Psoas muscle (tissue), 8 donors: ENCODE results near the gene ZNF841. TPM values are rescaled to one million over a fixed set of nuclear protein-coding genes. Genes with fewer than 3 reads are reported as not detected.
"Not testable (repeated sequence)": the region's sequence is repeated elsewhere in the genome, so short reads cannot be mapped to it uniquely, and the experiment has no call there.

Experiments used
- ATAC-seq, 4 donors: fragments of 200-7000 bp; cut with Tn5 transposase; one replicate each; pipeline ENCODE4 v1.9.1; 2020; ENCODE audit warnings: moderate library complexity in 3 of 4, mild to moderate bottlenecking in 2 of 4
- DNase-seq, 2 donors: peaks; one replicate each; pipeline ENCODE4 v3.0.0-alpha.2; 2020
- H3K27ac ChIP-seq: fragments of 200-600 bp; one replicate; pipeline ENCODE4 v1.8.0; 2022
- H3K27me3 ChIP-seq, 3 donors: fragments of 200-600 bp in 1 of 3; one replicate each; pipeline versions ENCODE4 v1.6.1 to v1.8.0; 2013 to 2022; ENCODE audit warnings: low read length in 2 of 3, mild to moderate bottlenecking in 2 of 3, moderate library complexity in 1 of 3; ENCODE audit not compliant: insufficient read depth in 3 of 3
- H3K36me3 ChIP-seq, 2 donors: fragments of 200-600 bp in 1 of 2; one replicate each; pipeline versions ENCODE4 v1.6.1 to v1.8.0; 2013 to 2022; ENCODE audit warnings: low read depth in 1 of 2, mild to moderate bottlenecking in 1 of 2, moderate library complexity in 1 of 2; ENCODE audit not compliant: insufficient read depth in 1 of 2
- H3K4me1 ChIP-seq: fragments of 200-600 bp; one replicate; pipeline ENCODE4 v1.8.0; 2022
- H3K4me3 ChIP-seq: fragments of 200-600 bp; one replicate; pipeline ENCODE4 v1.8.0; 2022; ENCODE audit warnings: mild to moderate bottlenecking
- H3K9me3 ChIP-seq: fragments of 200-600 bp; one replicate; pipeline ENCODE4 v1.8.0; 2022
- CTCF ChIP-seq: fragments of 200-600 bp; IDR thresholded peaks from one replicate; pipeline ENCODE4 v1.8.0; 2022; ENCODE audit warnings: antibody characterized with exemption
- WGBS, 3 donors: extraction: QIAGEN DNeasy Blood & Tissue Kit; methylation state at CpG; one replicate each; pipeline versions ENCODE4 v1.1.6 to v1.1.7; 2013; 5-methylcytosine and 5-hydroxymethylcytosine counted together
- intact Hi-C, 2 donors: fragments of 100-400 bp; cut with DNase I; formaldehyde crosslinking; loops; one replicate each; pipeline versions ENCODE4 v1.11.0 to v1.14.2; 2022
- polyA plus RNA-seq, 3 donors: library from polyadenylated mRNA; stranded (reverse); fragments of 200-250 nt; gene quantifications; one replicate each; pipeline ENCODE4 v1.2.3, GENCODE V29; 2013
- total RNA-seq, 4 donors: library from RNA; stranded (reverse); fragmentation: NEBNext Ultra II Directional in 2 of 4; extraction: Animal tissue kit (Norgen Biotek cat#: 25700) in 2 of 4; gene quantifications; one replicate each; pipeline versions ENCODE4 v1.2.1 to v1.2.4, GENCODE V29; 2021 to 2023
- donor health status: healthy with polysubstance abuse.
- donor health status: DM: no; HTN: no; CAD: no; lungs with moderate emphysema.
- donor health status: Bipolar disorder and iron deficiency.
- donor health status: healthy.
- donor health status: DM: yes; HTN: yes; CAD: no.
- donor health status: DM: no; HTN: no; CAD: no.
- donor health status: DM: no; HTN: no; CAD: no.
- donor health status: DM: yes; HTN: yes; CAD: no.

Gene ZNF841
- total and polyA plus RNA-seq, 7 donors, result 1.2 to 4.4 (median 3.1) TPM

- intact Hi-C loops, result loop anchor here (2.0 to 5.0 kb wide), 3 partner anchors 19 to 41 kb away; partner anchors contain the start of genes ZNF432 (in 2 of the 2), ZNF350 (in 1 of the 2) and ZNF615 (in 1 of the 2)
- peak within 1 kb of the TSS; percentile 96 for H3K27ac ChIP-seq
- no peaks in the 10 kb centered on the region for H3K27me3 ChIP-seq
- WGBS, 3 donors, result 0% methylated on average over 53 of the region's 53 CpGs
- H3K9me3 ChIP-seq, result peaks cover 69% of the 10 kb centered on the region
- peak within 1 kb of the TSS; percentile 92 for H3K4me3 ChIP-seq
- H3K4me1 ChIP-seq, result peaks cover 5% of the 10 kb centered on the region
- TF ChIP-seq CTCF, result no peak
- peaks cover 13 to 39% of the 10 kb centered on the region in 2 donors for H3K36me3 ChIP-seq
- ATAC-seq, result peak; percentile 98
- DNase-seq, result peak; percentile 88 to 94
Observed at GRCh38 chr19:52028027-52028779, 67.4 kb downstream of the ZNF841 start, which contains the start of gene ZNF614. Gene ZNF614, minus strand, starts transcription at chr19:52028379. Its CDS starts 2,634 bp downstream, at chr19:52025745.

- H3K27ac ChIP-seq, H3K27me3 ChIP-seq, ATAC-seq, DNase-seq, H3K4me1 ChIP-seq, H3K4me3 ChIP-seq: not testable (repeated sequence)
- WGBS, 3 donors, result 86 to 93% (median 91%) methylated on average over 15 of the region's 15 CpGs
- Histone ChIP-seq H3K36me3 (peaks cover 16 to 54% of the 10 kb centered on the region in 2 donors), H3K9me3 (peaks cover 61% of the 10 kb centered on the region)
- intact Hi-C loops, result loop anchor here in 1 of 2 donors (5.0 kb wide), 1 partner anchor 39 kb away; the partner anchor contains the start of gene ZNF350
Observed at GRCh38 chr19:52026255-52026990, 69.1 kb downstream of the ZNF841 start.

- ATAC-seq, intact Hi-C loops, H3K27ac ChIP-seq, H3K4me3 ChIP-seq, H3K27me3 ChIP-seq, H3K4me1 ChIP-seq, DNase-seq: not testable (repeated sequence)
- Histone ChIP-seq H3K9me3 (peaks cover 59% of the 10 kb centered on the region), H3K36me3 (peaks cover 29 to 74% of the 10 kb centered on the region in 2 donors)
- WGBS, 3 donors, result 94 to 99% (median 98%) methylated on average over 4 of the region's 4 CpGs
Observed at GRCh38 chr19:52024478-52024877, 71.1 kb downstream of the ZNF841 start.

- ATAC-seq (no peak), DNase-seq (peak in 1 of 2 donors; percentile 47)
- H3K36me3 ChIP-seq, result peaks cover 40 to 96% of the 10 kb centered on the region in 2 donors
- WGBS, 3 donors, result 97 to 98% (median 98%) methylated on average over 15 of the region's 15 CpGs
- TF ChIP-seq CTCF, result no peak
- no peak overlapping the region for H3K27ac ChIP-seq
- H3K4me3 ChIP-seq, result no peak overlapping the region
- H3K9me3 ChIP-seq, result peaks cover 77% of the 10 kb centered on the region
- intact Hi-C loops, result no loop called here
- peaks cover 1% of the 10 kb centered on the region for H3K4me1 ChIP-seq
- no peaks in the 10 kb centered on the region for H3K27me3 ChIP-seq
Observed at GRCh38 chr19:52022193-52022592, 73.4 kb downstream of the ZNF841 start.

GRCh38 chr19:52020506-52020905 is 75.1 kb downstream of the ZNF841 start:
- H3K4me3 ChIP-seq, result no peak overlapping the region
- ATAC-seq, result no peak
- intact Hi-C loops, result no loop called here
- DNase-seq, result no peak
- no peak overlapping the region for H3K27ac ChIP-seq
- H3K27me3 ChIP-seq, result no peaks in the 10 kb centered on the region
- WGBS, 3 donors, result 96 to 98% (median 97%) methylated on average over 4 of the region's 4 CpGs
- no peaks in the 10 kb centered on the region for H3K4me1 ChIP-seq
- H3K36me3 ChIP-seq, result peaks cover 57 to 100% of the 10 kb centered on the region in 2 donors
- peaks cover 82% of the 10 kb centered on the region for H3K9me3 ChIP-seq
- no peak for TF ChIP-seq CTCF

Other genes with a start within 250 kb of the ZNF841 start
- 1 to 10 TPM; 3.9 to 9.1 (median 5.3) TPM for gene ZNF577, start 207.8 kb downstream of the ZNF841 start, total RNA-seq
- 10 to 100 TPM in 1 of 3 donors, 1 to 10 TPM in 2; 3.1 to 10.4 (median 5.1) TPM for gene ZNF577, start 207.8 kb downstream of the ZNF841 start, polyA plus RNA-seq
- gene ZNF649, start 190.7 kb downstream of the ZNF841 start, total RNA-seq, result 1 to 10 TPM; 4.2 to 6.0 (median 4.9) TPM
- gene ZNF649, start 190.7 kb downstream of the ZNF841 start, polyA plus RNA-seq, result 1 to 10 TPM; 2.9 to 6.0 (median 3.6) TPM
- 1 to 10 TPM; 1.7 to 3.6 (median 2.3) TPM for gene ZNF613, start 168.3 kb downstream of the ZNF841 start, total RNA-seq
- 1 to 10 TPM; 1.7 to 4.5 (median 2.3) TPM for gene ZNF613, start 168.3 kb downstream of the ZNF841 start, polyA plus RNA-seq
- gene ZNF350, start 108.9 kb downstream of the ZNF841 start, total RNA-seq, result 1 to 10 TPM; 2.9 to 7.2 (median 4.9) TPM
- gene ZNF350, start 108.9 kb downstream of the ZNF841 start, polyA plus RNA-seq, result 10 to 100 TPM in 1 of 3 donors, 1 to 10 TPM in 2; 3.5 to 12.7 (median 7.2) TPM
- 1 to 10 TPM; 4.5 to 7.4 (median 5.2) TPM for gene ZNF615, start 87.6 kb downstream of the ZNF841 start, total RNA-seq
- gene ZNF615, start 87.6 kb downstream of the ZNF841 start, polyA plus RNA-seq, result 1 to 10 TPM; 1.5 to 8.2 (median 3.3) TPM
- gene ZNF614, start 67.4 kb downstream of the ZNF841 start, total RNA-seq, result 1 to 10 TPM; 3.8 to 6.2 (median 4.5) TPM
- gene ZNF614, start 67.4 kb downstream of the ZNF841 start, polyA plus RNA-seq, result 1 to 10 TPM; 3.3 to 7.7 (median 3.4) TPM
- 1 to 10 TPM; 3.1 to 6.4 (median 4.5) TPM for gene ZNF432, start 46.9 kb downstream of the ZNF841 start, total RNA-seq
- gene ZNF432, start 46.9 kb downstream of the ZNF841 start, polyA plus RNA-seq, result 1 to 10 TPM; 3.4 to 6.6 (median 4.2) TPM
- 1 to 10 TPM; 1.8 to 6.2 (median 3.8) TPM for gene ZNF616, start 44.2 kb upstream of the ZNF841 start, total RNA-seq
- 1 to 10 TPM; 1.5 to 4.8 (median 2.2) TPM for gene ZNF616, start 44.2 kb upstream of the ZNF841 start, polyA plus RNA-seq
- 1 to 10 TPM; 2.1 to 6.4 (median 3.9) TPM for gene ZNF836, start 75.9 kb upstream of the ZNF841 start, total RNA-seq
- gene ZNF836, start 75.9 kb upstream of the ZNF841 start, polyA plus RNA-seq, result 1 to 10 TPM; 1.3 to 4.4 (median 1.8) TPM
- 100 to 1,000 TPM; 182 to 340 (median 268) TPM for gene PPP2R1A, start 94.3 kb upstream of the ZNF841 start, total RNA-seq
- gene PPP2R1A, start 94.3 kb upstream of the ZNF841 start, polyA plus RNA-seq, result 100 to 1,000 TPM; 127 to 400 (median 139) TPM
- gene ZNF766, start 173.8 kb upstream of the ZNF841 start, total RNA-seq, result 10 to 100 TPM in 2 of 4 donors, 1 to 10 TPM in 2; 6.3 to 10.4 (median 8.8) TPM
- 10 to 100 TPM in 1 of 3 donors, 1 to 10 TPM in 2; 3.6 to 10.7 (median 3.8) TPM for gene ZNF766, start 173.8 kb upstream of the ZNF841 start, polyA plus RNA-seq
- gene ZNF480, start 201.4 kb upstream of the ZNF841 start, total RNA-seq, result 10 to 100 TPM in 1 of 4 donors, 1 to 10 TPM in 3; 6.2 to 10.5 (median 7.0) TPM
- gene ZNF480, start 201.4 kb upstream of the ZNF841 start, polyA plus RNA-seq, result 1 to 10 TPM; 4.6 to 7.0 (median 5.3) TPM
- gene ZNF610, start 240.5 kb upstream of the ZNF841 start, total RNA-seq, result 1 to 10 TPM in 2 of 4 donors, under 1 TPM in 2; 0.06 to 3.7 (median 1.1) TPM
- gene ZNF610, start 240.5 kb upstream of the ZNF841 start, polyA plus RNA-seq, result under 1 TPM; 0.10 to 0.62 (median 0.47) TPM